Measurements from ENCODE around the gene GATA2.

GRCh38 chr3:128521715-128522114 lies 28.7 kb upstream of the GATA2 start:
- no peak for TF ChIP-seq CTCF (IDR thresholded peaks at IDR 0.05)
- no peak for TF ChIP-seq POLR2A (IDR thresholded peaks at IDR 0.05)

Measured in thyroid gland (tissue), 4 donors.